HG03175 (cell line): ENCODE data around the gene NAA60.

ENCODE experiments used
- ATAC-seq: cut with Tn5 transposase; IDR thresholded peaks from one replicate; pipeline ENCODE4 v1.9.1; 2021; ENCODE audit warnings: mild to moderate bottlenecking, moderate library complexity; ENCODE audit not compliant: unreplicated experiment

The NAA60 gene

GRCh38 chr16:3443108-3444031 lies at the start of gene NAA60, which contains the start of gene ZNF597:
Gene NAA60, plus strand, starts transcription at chr16:3443680. Its CDS starts 32,548 bp downstream, at chr16:3476228.
Gene ZNF597, minus strand, starts transcription at chr16:3443504. Its CDS starts 351 bp downstream, at chr16:3443153.
- peak; percentile 82 for ATAC-seq

GRCh38 chr16:3400446-3400778 lies 43.1 kb upstream of the NAA60 start:
- no peak for ATAC-seq

DNA sequence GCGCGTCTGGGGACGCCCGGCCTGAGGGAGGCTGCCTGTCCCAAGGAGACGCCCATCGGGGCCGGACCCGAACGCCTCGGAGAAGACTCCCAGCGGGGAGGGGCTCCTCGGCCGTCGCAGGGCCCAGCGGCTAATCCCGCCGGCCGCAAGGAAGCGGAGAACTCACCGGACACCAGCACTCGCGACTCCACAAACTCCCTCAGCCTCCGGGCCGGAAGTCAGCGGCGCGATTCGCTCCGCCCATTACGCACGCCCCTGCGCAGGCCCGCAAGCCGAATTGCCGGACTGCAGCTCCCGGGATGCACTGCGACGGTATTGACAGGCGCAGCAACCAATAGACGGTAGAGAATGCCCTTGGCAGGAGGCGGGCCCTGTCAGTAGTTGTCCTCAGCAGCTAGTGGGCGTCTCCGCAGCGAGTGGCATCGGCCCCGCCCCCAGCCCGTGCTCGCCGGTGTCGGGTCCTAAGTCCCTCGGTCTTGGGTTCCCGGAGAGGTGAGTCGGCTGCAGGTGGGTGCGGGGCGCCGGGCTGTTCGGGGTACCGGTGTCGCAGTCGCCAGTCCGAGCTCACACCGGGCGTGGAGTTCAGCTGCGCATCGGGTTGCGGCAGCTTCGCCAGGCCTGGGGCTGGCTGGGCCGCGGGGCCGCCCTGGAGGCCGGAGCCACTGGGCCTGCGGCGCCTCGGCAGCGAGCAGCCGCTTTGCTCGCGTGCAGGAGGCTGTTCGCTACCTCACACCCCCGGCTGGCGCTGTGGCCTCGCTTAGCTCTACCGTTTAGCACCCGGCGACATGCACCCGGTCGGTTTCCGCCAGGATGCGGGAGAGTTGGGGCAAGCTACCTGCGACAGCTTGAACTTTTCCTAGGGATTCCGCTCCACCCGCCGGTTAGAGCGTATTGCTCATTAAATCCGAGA lies 42.4 kb upstream of the NAA60 start, which contains the start of the genes ZNF174 and ZSCAN32:
TSS of gene ZNF174 (plus strand) at position 437 of the 910 bp plus-strand sequence. CDS start 790 bp downstream, outside the sequence.
TSS of gene ZSCAN32 (minus strand) at position 226 of the 910 bp plus-strand sequence. CDS start 3,447 bp downstream, outside the sequence.
- peak; percentile 98 for ATAC-seq

DNA sequence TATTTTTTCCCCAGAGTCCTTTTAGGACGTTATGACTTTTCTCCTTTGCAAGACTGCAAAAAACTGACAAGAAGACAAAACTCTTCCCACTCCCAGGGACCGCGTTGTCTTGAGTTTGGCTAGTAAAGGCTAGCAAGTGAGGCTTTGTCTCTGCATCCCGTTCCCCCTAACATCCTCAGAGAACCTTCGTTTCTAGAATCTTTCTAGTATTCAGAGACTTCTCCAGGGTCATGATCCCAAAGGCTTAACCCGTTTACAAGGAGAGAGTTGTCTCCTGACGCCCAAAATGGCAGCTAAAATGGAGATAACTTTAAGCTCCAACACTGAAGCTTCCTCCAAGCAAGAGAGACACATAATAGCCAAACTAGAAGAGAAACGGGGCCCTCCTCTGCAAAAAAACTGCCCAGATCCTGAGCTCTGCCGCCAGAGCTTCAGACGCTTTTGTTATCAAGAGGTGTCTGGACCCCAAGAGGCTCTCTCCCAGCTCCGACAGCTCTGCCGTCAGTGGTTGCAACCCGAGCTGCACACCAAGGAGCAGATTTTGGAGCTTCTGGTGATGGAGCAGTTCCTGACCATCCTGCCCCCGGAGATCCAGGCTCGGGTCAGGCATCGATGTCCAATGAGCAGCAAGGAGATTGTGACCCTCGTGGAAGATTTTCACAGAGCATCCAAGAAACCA lies 41.6 kb upstream of the NAA60 start:
- ATAC-seq, result no peak

GRCh38 chr16:3408561-3409197 lies 34.8 kb upstream of the NAA60 start:
- ATAC-seq, result no peak

DNA sequence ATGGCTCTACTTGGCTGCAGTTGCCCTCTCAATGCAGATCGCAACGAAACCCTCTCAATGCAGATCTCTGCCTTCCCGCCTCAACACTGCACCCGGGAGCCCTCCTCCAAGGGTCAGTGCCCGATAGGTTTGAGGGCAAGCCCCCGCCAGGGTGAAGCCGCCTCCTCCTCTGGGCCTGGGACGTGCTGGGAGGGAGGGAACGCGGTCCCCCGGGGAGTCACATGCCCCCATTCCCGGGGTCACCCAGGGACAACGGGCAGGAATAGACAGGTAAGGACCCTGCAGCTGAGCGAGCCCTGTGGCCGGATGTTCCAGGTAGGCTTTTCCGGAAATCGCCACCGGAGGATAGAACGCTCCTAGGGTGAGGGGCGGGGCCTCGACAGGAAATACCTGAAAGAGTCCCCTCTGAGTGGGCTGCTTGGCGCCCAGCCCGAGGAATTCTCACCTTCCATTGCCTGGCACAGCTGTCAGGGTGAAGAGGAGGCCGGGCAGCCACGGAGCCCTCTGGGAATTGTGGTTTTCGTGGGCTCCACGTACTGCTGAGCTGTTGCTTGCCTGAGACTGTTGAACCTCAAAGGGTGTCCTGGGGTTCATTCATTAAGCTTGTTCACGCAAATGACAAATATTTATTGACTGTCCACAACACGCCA lies 29.6 kb upstream of the NAA60 start:
- ATAC-seq, result no peak

GRCh38 chr16:3431779-3432219 lies 11.7 kb upstream of the NAA60 start:
- ATAC-seq, result no peak

- ATAC-seq, result no peak
Observed at GRCh38 chr16:3434373-3434772, 9.1 kb upstream of the NAA60 start.

GRCh38 chr16:3439637-3440036 lies 3.8 kb upstream of the NAA60 start:
- ATAC-seq, result no peak

DNA sequence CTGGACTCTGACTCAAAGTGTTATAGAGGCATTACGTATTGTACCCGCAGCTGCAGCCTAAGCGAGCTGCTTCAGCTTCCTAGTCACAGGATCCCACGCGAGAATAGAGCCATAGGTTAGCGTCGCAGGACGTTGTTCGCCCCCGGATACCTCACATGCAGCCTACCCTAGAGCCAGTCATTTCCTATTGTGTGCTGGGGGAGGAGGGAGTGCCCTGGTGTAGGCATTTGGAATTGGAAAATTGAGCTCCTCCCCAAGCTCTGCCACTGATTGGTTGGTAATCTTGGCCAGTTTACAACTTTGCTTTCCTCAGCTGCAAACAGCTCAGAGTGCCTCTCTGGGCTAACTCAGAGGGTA lies 530 bp downstream of the NAA60 start:
- peak; percentile 38 for ATAC-seq

- no peak for ATAC-seq
Observed at GRCh38 chr16:3454093-3454492, 10.6 kb downstream of the NAA60 start.

- ATAC-seq, result no peak
Observed at GRCh38 chr16:3454631-3455147, 11.2 kb downstream of the NAA60 start.

DNA sequence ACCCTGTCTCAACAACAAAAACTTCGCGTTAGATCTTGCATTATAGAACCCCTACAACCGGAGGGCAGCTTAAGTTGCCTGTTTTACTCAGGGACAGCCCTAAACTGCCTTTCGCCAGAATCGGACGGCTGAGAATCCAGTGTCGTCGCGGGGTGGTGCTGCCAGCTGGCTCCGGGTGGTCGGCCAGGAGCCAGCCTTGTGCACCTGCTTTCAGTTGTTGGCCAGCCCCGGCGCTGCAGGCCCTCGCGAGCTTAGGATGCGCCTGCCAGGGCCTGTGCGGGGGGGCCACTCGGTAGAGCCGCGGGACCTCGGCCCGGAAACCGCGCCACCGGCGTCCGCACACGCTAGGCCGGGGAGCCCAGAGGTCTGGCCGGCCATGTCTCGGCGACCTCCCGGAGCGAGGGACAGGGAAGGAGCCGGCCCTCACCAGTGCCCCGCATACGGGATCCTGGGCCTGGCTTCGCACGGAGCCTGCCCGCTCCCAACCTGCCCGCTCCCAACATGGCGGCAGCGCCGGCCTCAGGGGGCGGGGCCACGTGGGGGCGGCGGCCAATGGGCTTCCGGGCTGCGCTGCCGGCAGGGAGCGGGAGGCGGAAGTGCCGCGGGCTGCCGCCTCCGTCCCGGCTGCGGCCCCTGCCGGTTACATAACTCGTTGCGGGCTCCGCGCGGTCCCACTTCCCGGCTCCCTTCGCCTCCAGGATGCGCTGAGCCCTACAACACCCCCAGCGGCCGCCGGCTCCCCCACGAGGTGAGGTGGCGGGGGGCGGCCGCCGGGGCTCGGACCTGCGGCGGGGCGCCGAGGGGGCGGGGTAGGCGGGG lies 14.2 kb downstream of the NAA60 start:
- peak; percentile 81 for ATAC-seq

- ATAC-seq, result no peak
Observed at GRCh38 chr16:3458278-3458851, 14.9 kb downstream of the NAA60 start.

- peak; percentile 46 for ATAC-seq
Observed at GRCh38 chr16:3458852-3459361, 15.4 kb downstream of the NAA60 start.

DNA sequence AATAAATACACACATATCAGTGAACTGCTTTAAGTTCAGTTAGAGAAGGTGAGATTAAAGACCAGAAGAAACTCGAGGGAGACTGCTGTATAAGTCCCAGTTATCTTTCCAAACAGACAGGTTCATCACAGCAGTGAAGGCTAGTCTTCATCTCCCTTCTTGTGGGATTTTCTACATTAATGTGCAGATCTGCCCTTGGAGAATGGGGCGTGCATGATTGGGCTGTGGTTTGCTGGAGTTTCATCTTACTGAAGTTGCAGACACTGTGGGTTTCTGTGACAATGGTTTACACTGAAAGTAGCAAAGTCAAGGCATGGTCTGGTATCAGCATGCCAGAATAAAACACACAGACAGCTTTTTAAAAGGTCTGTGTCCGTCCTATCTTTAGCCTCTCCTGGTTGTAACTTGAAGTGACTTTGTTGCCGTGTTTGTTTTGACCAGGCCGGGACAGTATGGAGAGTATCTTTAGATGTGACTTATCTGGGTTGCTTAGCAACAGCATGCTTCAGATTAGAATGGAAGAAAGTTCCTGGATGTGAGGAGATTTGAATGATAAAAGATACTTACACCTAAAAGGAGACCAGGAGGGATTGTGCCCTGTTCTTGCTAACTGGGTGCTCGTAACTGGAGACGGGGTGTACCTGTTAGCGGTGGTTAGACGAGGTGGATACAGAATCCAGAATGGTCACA lies 16.1 kb downstream of the NAA60 start:
- no peak for ATAC-seq

DNA sequence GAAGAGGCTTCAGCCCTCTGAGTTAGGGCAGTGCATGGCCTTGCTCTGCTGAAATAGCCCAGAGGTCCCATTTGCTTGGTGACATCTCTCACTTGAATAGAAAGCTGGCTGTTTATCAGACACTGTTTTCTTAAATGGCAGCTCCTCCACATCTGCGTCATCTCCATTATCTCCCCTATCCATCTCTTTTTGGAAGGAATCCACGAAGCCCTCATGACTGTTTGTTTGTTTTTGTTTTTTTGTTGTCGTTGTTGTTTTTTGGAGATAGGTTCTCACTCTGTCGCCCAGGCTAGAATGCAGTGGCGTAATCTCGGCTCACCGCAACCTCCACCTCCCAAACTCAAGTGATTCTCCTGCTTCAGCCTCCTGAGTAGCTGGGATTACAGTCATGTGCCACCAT lies 16.6 kb downstream of the NAA60 start:
- ATAC-seq, result no peak

GRCh38 chr16:3460585-3460984 lies 17.1 kb downstream of the NAA60 start:
- ATAC-seq, result no peak
